ENCODE results near the gene PROM1. TPM values are rescaled to one million over a fixed set of nuclear protein-coding genes. Genes with fewer than 3 reads are reported as not detected.

Gene PROM1
- total and polyA plus RNA-seq, 2 donors (not counting 1 experiment from before 2014, with no cell fraction given): 0.10 to 0.17 TPM

DNA sequence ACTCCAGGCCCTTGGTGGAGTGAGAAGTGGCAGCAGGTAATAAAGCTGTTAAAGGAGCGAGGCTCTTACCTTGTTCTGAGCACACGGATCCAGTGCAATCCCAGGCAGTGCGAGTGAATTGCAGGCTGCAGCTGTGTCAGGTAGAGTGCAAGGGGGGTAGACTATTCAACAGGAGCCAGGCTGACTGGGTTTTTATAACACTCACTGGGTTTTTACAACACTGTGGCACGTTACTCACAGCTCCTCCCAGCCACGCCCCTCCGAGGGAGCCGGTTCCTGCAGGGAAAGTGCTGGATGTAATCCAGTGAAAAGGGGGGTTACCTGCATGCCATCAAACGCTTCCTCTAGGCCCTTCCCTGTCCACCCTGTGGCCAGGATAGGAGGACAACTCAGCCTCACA, 145.6 kb downstream of the PROM1 start:
- H3K79me2 ChIP-seq (ENCODE audit: control insufficient read depth, insufficient read depth, low read length): no peaks in the 10 kb centered on the region
- no peaks in the 10 kb centered on the region for H3K9me3 ChIP-seq (ENCODE audit: control insufficient read depth, insufficient read depth, low read depth, low read length)
- H3K9ac ChIP-seq (ENCODE audit: insufficient read depth, low read length): no peak overlapping the region
- no peak for TF ChIP-seq EZH2 (IDR thresholded peaks at IDR 0.05; ENCODE audit: low read length, missing control alignments)
- TF ChIP-seq, protein P1, sequence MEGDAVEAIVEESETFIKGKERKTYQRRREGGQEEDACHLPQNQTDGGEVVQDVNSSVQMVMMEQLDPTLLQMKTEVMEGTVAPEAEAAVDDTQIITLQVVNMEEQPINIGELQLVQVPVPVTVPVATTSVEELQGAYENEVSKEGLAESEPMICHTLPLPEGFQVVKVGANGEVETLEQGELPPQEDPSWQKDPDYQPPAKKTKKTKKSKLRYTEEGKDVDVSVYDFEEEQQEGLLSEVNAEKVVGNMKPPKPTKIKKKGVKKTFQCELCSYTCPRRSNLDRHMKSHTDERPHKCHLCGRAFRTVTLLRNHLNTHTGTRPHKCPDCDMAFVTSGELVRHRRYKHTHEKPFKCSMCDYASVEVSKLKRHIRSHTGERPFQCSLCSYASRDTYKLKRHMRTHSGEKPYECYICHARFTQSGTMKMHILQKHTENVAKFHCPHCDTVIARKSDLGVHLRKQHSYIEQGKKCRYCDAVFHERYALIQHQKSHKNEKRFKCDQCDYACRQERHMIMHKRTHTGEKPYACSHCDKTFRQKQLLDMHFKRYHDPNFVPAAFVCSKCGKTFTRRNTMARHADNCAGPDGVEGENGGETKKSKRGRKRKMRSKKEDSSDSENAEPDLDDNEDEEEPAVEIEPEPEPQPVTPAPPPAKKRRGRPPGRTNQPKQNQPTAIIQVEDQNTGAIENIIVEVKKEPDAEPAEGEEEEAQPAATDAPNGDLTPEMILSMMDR (conservative IDR thresholded peaks at IDR 0.05 in 1 of 2, IDR thresholded peaks at IDR 0.05 in 1 of 2; ENCODE audit: low read depth in 1 of 2, low read length in 2 of 2): no peak
- no peak for DNase-seq (ENCODE audit: low read depth in 2 of 2)
- H3K4me3 ChIP-seq (replicated peaks in 1 of 4; ENCODE audit: control extremely low read depth in 1 of 4, insufficient read depth in 1 of 4, low read depth in 3 of 4, low read length in 4 of 4): no peak overlapping the region
- H3K27me3 ChIP-seq (ENCODE audit: control insufficient read depth, insufficient read depth, low read length): peaks cover 2% of the 10 kb centered on the region
- H3K4me2 ChIP-seq (ENCODE audit: extremely low read depth, insufficient read depth, low read length): no peak overlapping the region
- H3K27ac ChIP-seq (ENCODE audit: insufficient read depth, low read length): no peak overlapping the region
- H3K4me1 ChIP-seq (ENCODE audit: control insufficient read depth, extremely low read depth, insufficient read depth, low read length): no peaks in the 10 kb centered on the region
- H3K36me3 ChIP-seq (ENCODE audit: control insufficient read depth, insufficient read depth, low read length): no peaks in the 10 kb centered on the region
- H2AFZ ChIP-seq (ENCODE audit: low read length): no peak overlapping the region
- H4K20me1 ChIP-seq (ENCODE audit: control insufficient read depth, extremely low read depth, insufficient read depth, low read length): no peaks in the 10 kb centered on the region

DNA sequence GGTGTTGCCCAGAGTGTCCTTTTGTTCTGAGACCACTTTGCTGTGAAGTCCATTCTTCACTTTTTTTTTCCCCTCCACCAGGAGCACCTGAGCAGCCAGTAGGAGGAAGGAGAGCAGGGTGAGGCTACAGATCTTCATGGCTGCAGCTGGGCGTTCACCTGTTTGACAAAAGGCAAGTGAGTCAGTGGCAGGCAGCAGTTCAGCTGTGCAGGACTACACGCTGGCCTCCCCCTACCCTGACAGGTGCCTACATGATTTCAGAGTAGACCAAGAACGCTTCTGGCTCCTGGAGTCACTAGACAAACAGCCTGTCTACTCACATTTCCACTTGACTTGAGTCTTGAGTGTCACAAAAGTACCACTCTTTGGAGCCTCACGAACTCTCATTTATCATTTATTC, 147.3 kb downstream of the PROM1 start:
- Histone ChIP-seq H3K79me2 (ENCODE audit: control insufficient read depth, insufficient read depth, low read length) (no peaks in the 10 kb centered on the region), H3K9me3 (ENCODE audit: control insufficient read depth, insufficient read depth, low read depth, low read length) (no peaks in the 10 kb centered on the region), H3K36me3 (ENCODE audit: control insufficient read depth, insufficient read depth, low read length) (no peaks in the 10 kb centered on the region), H3K4me3 (replicated peaks in 1 of 4; ENCODE audit: control extremely low read depth in 1 of 4, insufficient read depth in 1 of 4, low read depth in 3 of 4, low read length in 4 of 4) (no peak overlapping the region), H3K27me3 (ENCODE audit: control insufficient read depth, insufficient read depth, low read length) (peaks cover 2% of the 10 kb centered on the region), H3K4me2 (ENCODE audit: extremely low read depth, insufficient read depth, low read length) (no peak overlapping the region), H3K27ac (ENCODE audit: insufficient read depth, low read length) (no peak overlapping the region), H3K4me1 (ENCODE audit: control insufficient read depth, extremely low read depth, insufficient read depth, low read length) (no peaks in the 10 kb centered on the region), H4K20me1 (ENCODE audit: control insufficient read depth, extremely low read depth, insufficient read depth, low read length) (no peaks in the 10 kb centered on the region), H3K9ac (ENCODE audit: insufficient read depth, low read length) (no peak overlapping the region), H2AFZ (ENCODE audit: low read length) (no peak overlapping the region)
- no peak for DNase-seq (ENCODE audit: low read depth in 2 of 2)
- TF ChIP-seq, protein P1 (conservative IDR thresholded peaks at IDR 0.05 in 1 of 2, IDR thresholded peaks at IDR 0.05 in 1 of 2; ENCODE audit: low read depth in 1 of 2, low read length in 2 of 2): no peak
- no peak for TF ChIP-seq EZH2 (IDR thresholded peaks at IDR 0.05; ENCODE audit: low read length, missing control alignments)

DNA sequence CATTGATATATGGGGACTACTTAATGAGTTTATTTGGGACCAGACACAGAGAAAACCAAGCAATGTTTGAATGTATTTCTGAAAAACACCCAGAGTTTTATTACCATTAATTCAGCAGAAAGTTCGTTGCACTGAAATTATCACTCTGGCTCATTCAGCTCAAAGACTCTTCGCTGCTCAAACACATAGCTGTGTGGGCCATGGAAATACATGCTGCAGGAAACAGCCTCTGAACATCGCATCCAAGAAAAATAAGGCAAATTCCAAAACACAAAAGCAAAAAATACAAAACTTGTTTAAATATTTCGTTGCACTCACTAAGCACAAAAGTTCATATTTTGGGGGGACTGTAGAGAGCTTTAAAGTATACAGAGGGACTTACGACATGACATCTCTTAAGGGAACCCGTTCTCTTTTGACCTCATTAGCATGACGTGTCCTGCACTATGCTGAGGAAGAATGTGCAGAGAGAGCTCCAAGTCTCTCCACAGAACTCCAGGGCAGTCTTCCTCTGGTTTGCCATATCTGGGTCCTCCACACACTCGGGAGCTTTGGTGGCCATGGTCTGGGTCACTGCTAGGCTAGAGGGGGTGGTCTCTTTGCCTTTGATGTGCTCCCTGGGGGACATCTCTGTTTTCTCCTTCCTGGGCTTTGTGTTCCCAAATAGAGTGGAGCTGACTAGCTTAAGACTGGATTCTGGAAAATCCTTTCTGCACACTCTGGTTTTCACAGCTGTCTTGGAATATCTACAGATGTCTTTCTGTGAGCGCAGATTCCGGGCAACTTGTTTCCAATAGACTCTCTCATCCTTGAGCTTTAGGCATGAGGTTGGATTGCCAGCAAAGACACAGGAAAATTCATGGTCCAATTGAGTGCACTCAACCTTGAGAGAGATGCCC, 148.1 kb downstream of the PROM1 start:
- H3K9ac ChIP-seq (ENCODE audit: insufficient read depth, low read length): no peak overlapping the region
- TF ChIP-seq, protein P1 (conservative IDR thresholded peaks at IDR 0.05 in 1 of 2, IDR thresholded peaks at IDR 0.05 in 1 of 2; ENCODE audit: low read depth in 1 of 2, low read length in 2 of 2): no peak
- TF ChIP-seq EZH2 (IDR thresholded peaks at IDR 0.05; ENCODE audit: low read length, missing control alignments): no peak
- no peak overlapping the region for H2AFZ ChIP-seq (ENCODE audit: low read length)
- H3K27me3 ChIP-seq (ENCODE audit: control insufficient read depth, insufficient read depth, low read length): peaks cover 2% of the 10 kb centered on the region
- H3K4me2 ChIP-seq (ENCODE audit: extremely low read depth, insufficient read depth, low read length): no peak overlapping the region
- H3K4me1 ChIP-seq (ENCODE audit: control insufficient read depth, extremely low read depth, insufficient read depth, low read length): no peaks in the 10 kb centered on the region
- DNase-seq (ENCODE audit: low read depth in 2 of 2): no peak
- H4K20me1 ChIP-seq (ENCODE audit: control insufficient read depth, extremely low read depth, insufficient read depth, low read length): no peaks in the 10 kb centered on the region
- no peak overlapping the region for H3K27ac ChIP-seq (ENCODE audit: insufficient read depth, low read length)
- no peaks in the 10 kb centered on the region for H3K9me3 ChIP-seq (ENCODE audit: control insufficient read depth, insufficient read depth, low read depth, low read length)
- no peaks in the 10 kb centered on the region for H3K79me2 ChIP-seq (ENCODE audit: control insufficient read depth, insufficient read depth, low read length)
- H3K36me3 ChIP-seq (ENCODE audit: control insufficient read depth, insufficient read depth, low read length): no peaks in the 10 kb centered on the region
- H3K4me3 ChIP-seq (replicated peaks in 1 of 4; ENCODE audit: control extremely low read depth in 1 of 4, insufficient read depth in 1 of 4, low read depth in 3 of 4, low read length in 4 of 4): no peak overlapping the region

Data from fibroblast of lung (primary cell).